GM21515 (cell line): ENCODE results near the gene TMEM69.
A peak's percentile ranks its signal among the peaks of the same experiment; 100 is the strongest.
"Not testable (repeated sequence)": the region's sequence is repeated elsewhere in the genome, so short reads cannot be mapped to it uniquely, and the experiment has no call there.

Experiments used
- ATAC-seq: cut with Tn5 transposase; IDR thresholded peaks from one replicate; pipeline ENCODE4 v1.9.1; 2021; ENCODE audit not compliant: unreplicated experiment

The TMEM69 gene

GRCh38 chr1:45677751-45678245 is 10.2 kb upstream of the TMEM69 start:
- no peak for ATAC-seq

GRCh38 chr1:45678489-45678888 is 9.5 kb upstream of the TMEM69 start:
- no peak for ATAC-seq

GRCh38 chr1:45679123-45679522 is 8.9 kb upstream of the TMEM69 start:
- no peak for ATAC-seq

- ATAC-seq, result no peak
Observed at GRCh38 chr1:45682942-45683341, 5.0 kb upstream of the TMEM69 start.

GRCh38 chr1:45684402-45684801 is 3.6 kb upstream of the TMEM69 start:
- no peak for ATAC-seq

GRCh38 chr1:45685308-45686014 is 2.5 kb upstream of the TMEM69 start:
- ATAC-seq, result no peak

- peak; percentile 16 for ATAC-seq
Observed at GRCh38 chr1:45686015-45686287, 2.0 kb upstream of the TMEM69 start.

GRCh38 chr1:45686288-45687013 is 1.5 kb upstream of the TMEM69 start, which contains the start of gene GPBP1L1:
GPBP1L1 (minus strand) TSS chr1:45686533; CDS start chr1:45659087, 27,446 bp downstream.
- ATAC-seq, result peak; percentile 55

- ATAC-seq, result peak; percentile 77
Observed at GRCh38 chr1:45687014-45687753, 797 bp upstream of the TMEM69 start.

GRCh38 chr1:45693811-45694210 is 5.8 kb downstream of the TMEM69 start:
- ATAC-seq, result not testable (repeated sequence)

GRCh38 chr1:45694823-45695222 is 6.8 kb downstream of the TMEM69 start:
- no peak for ATAC-seq

- no peak for ATAC-seq
Observed at GRCh38 chr1:45704637-45705036, 16.7 kb downstream of the TMEM69 start.

GRCh38 chr1:45713711-45714110 is 25.7 kb downstream of the TMEM69 start:
- ATAC-seq, result no peak

- no peak for ATAC-seq
Observed at GRCh38 chr1:45716700-45717099, 28.7 kb downstream of the TMEM69 start.

- not testable (repeated sequence) for ATAC-seq
Observed at GRCh38 chr1:45717386-45717785, 29.4 kb downstream of the TMEM69 start.

GRCh38 chr1:45718289-45718688 is 30.3 kb downstream of the TMEM69 start:
- no peak for ATAC-seq

GRCh38 chr1:45721207-45721606 is 33.2 kb downstream of the TMEM69 start:
- ATAC-seq, result no peak

- no peak for ATAC-seq
Observed at GRCh38 chr1:45722809-45723208, 34.8 kb downstream of the TMEM69 start.

GRCh38 chr1:45723248-45723930 is 35.4 kb downstream of the TMEM69 start:
- ATAC-seq, result no peak

GRCh38 chr1:45726007-45726406 is 38.0 kb downstream of the TMEM69 start:
- ATAC-seq, result not testable (repeated sequence)
